Measurements from ENCODE around the gene KCNC1. TPM values are rescaled to one million over a fixed set of nuclear protein-coding genes. Genes with fewer than 3 reads are reported as not detected.

The KCNC1 gene
- total RNA-seq, result not detected

DNA sequence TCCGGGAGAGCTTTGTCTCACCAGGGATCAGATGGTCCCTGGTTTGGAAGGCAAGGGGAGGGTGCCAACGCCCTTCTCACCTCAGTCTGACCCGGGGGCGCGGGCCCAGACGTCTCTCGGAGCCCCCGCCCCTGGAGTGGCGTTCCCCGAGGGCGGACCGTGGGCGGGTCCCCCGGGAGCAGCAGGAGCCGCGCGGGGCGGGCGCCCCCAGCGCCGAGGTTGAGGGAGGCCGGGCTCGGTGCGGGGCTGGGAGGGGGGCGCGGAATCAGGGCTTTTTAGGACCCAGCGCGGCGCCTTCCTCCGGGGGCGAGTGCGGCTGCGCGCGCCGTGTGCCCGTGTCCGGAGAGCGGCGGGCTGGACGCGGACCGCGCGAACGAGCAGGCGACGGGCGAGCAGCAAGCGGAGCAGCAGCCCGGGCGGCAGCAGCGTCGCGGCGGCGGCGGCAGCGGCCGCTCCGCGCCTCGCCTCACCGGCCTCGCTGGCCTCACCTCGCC, at the start of gene KCNC1:
Gene KCNC1, plus strand, starts transcription at position 364 of the 494 bp plus-strand sequence. CDS start 1,222 bp downstream, outside the sequence.
- no peaks in the 10 kb centered on the region for H3K36me3 Mint-ChIP-seq
- H3K4me1 Mint-ChIP-seq (ENCODE audit: low read depth), result peaks cover 7% of the 10 kb centered on the region
- DNase-seq, result no peak
- H3K27ac Mint-ChIP-seq, result no peak within 1 kb of the TSS
- ChIA-PET POLR2A (interaction anchor here (0.7 kb wide), 1 partner anchor 12 kb away, joined by 3 read pairs; no protein-coding TSS in a partner anchor), CTCF (interaction anchor here (1.1 to 6.7 kb wide), 2 partner anchors 245 to 475 kb away, joined by 3 to 168 read pairs; no protein-coding TSS in a partner anchor)
- no peak within 1 kb of the TSS for H3K4me3 Mint-ChIP-seq
- peaks cover 44% of the 10 kb centered on the region for H3K27me3 Mint-ChIP-seq
- no peaks in the 10 kb centered on the region for H3K9me3 Mint-ChIP-seq
- intact Hi-C loops (cut with micrococcal nuclease), result no loop called here

DNA sequence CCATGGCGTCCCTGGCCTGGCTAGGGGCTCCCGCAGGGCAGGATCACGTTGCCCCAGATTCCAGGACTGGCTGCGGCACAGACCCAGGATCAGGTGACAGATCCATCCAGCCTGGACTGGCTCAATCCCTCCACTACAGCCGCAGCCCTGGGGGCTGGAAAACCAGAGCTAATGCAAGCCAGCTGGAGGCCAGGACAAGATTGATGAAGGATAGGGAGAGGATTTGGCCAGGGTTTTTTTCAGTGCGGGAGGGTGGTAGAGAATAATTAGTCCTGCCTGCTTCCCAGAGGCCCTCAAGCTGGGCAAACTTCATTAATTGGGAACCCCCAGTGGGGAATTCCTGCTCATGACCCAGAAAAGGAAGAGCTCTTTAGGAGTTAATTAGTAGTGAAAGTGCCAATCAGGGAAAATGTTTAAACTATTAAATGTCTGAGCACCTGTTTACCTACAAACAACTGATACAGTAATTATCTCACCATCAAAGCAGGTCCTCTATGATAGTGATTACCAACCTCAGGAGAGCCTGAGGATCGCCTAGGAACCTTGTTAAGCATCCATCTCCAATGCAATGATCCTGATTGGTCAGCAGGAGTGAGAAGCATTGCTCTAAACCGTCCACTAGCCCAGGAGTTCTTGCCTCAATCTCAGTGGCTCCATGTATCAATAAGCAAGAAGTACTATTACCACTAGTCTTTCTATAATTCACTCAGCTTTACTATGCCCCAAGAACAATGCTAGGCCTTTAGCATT, 48.2 kb upstream of the KCNC1 start:
- no peaks in the 10 kb centered on the region for H3K4me1 Mint-ChIP-seq (ENCODE audit: low read depth)
- no peaks in the 10 kb centered on the region for H3K9me3 Mint-ChIP-seq
- intact Hi-C loops (cut with micrococcal nuclease), result no loop called here
- POLR2A ChIA-PET, result no interaction called here
- H3K36me3 Mint-ChIP-seq, result no peaks in the 10 kb centered on the region
- CTCF ChIA-PET, result no interaction called here
- peaks cover 10% of the 10 kb centered on the region for H3K27me3 Mint-ChIP-seq
- H3K27ac Mint-ChIP-seq, result no peak overlapping the region
- no peak overlapping the region for H3K4me3 Mint-ChIP-seq
- no peak for DNase-seq

GRCh38 chr11:17687946-17688670, 46.5 kb upstream of the KCNC1 start:
- CTCF ChIA-PET, result no interaction called here
- no peak for DNase-seq
- Mint-ChIP-seq H3K9me3 (no peaks in the 10 kb centered on the region), H3K27me3 (peaks cover 12% of the 10 kb centered on the region), H3K4me1 (ENCODE audit: low read depth) (no peaks in the 10 kb centered on the region), H3K4me3 (no peak overlapping the region), H3K36me3 (no peaks in the 10 kb centered on the region), H3K27ac (no peak overlapping the region)
- intact Hi-C loops (cut with micrococcal nuclease), result no loop called here
- POLR2A ChIA-PET, result no interaction called here

DNA sequence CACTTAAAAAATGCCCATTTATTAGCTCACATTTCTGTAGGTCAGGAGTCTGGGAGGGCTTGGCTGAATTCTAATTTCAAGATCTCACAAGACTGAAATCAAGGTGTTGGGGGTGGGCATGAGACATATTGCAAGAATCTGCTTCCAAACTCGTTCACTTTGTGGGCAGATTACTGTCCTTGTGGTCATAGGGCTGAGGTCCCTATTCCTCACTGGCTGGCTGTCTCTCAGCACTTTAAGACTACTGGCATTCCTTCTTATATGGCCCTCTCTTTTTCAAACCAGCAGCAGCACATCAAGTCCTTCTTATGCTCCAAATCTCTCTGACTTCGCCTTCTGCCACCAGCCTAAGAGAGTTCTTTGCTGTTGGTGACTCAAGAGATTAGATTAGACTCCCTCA, 43.0 kb upstream of the KCNC1 start:
- intact Hi-C loops (cut with micrococcal nuclease), result no loop called here
- DNase-seq, result no peak
- Mint-ChIP-seq H3K36me3 (no peaks in the 10 kb centered on the region), H3K9me3 (no peaks in the 10 kb centered on the region), H3K4me3 (no peak overlapping the region), H3K4me1 (ENCODE audit: low read depth) (no peaks in the 10 kb centered on the region), H3K27ac (no peak overlapping the region), H3K27me3 (peaks cover 28% of the 10 kb centered on the region)
- POLR2A ChIA-PET, result no interaction called here
- CTCF ChIA-PET, result no interaction called here

DNA sequence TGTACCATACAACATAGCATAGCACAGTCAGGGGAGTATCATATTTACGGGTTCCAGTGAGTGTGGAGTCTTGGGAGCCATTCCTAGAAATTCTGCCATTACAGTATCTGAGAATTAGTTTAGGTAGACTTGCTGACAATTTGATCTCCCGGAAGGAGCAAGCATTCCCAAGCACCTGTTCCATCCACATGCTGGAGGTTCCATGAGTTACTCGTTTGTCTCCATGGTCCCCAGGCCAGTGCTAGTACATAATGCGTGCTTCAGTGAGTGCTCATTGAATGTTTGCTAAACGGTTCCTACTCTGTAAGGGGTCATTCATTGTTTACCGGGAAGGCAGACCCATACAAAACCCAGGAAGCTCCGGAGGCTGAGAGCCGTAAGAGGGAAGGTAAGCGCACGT, 42.6 kb upstream of the KCNC1 start:
- Mint-ChIP-seq H3K4me3 (no peak overlapping the region), H3K36me3 (no peaks in the 10 kb centered on the region), H3K4me1 (ENCODE audit: low read depth) (no peaks in the 10 kb centered on the region), H3K9me3 (no peaks in the 10 kb centered on the region), H3K27ac (no peak overlapping the region), H3K27me3 (peaks cover 32% of the 10 kb centered on the region)
- intact Hi-C loops (cut with micrococcal nuclease), result no loop called here
- ChIA-PET POLR2A (no interaction called here), CTCF (no interaction called here)
- DNase-seq, result no peak

DNA sequence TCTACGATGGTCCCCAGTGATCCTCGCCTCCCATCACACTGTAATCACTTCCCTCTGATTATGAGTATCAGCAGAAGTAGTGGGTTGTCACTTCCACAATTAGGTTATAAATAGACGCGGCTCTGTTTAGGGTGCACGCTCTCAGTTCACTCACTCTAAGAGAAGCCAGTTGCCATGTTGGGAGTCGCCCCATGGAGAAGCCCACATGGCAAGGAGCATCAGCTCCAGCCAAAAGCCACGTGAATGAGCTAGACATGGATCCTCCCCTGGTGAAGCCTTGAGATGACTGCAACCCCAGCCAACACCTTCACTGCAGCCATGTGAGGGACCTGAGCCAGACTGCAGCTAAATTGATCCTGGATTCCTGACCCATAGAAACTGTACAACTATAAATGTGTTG, 41.6 kb upstream of the KCNC1 start:
- no peak for DNase-seq
- CTCF ChIA-PET, result no interaction called here
- Mint-ChIP-seq H3K36me3 (no peaks in the 10 kb centered on the region), H3K27ac (no peak overlapping the region), H3K4me1 (ENCODE audit: low read depth) (no peaks in the 10 kb centered on the region), H3K9me3 (no peaks in the 10 kb centered on the region), H3K4me3 (no peak overlapping the region), H3K27me3 (peaks cover 34% of the 10 kb centered on the region)
- intact Hi-C loops (cut with micrococcal nuclease), result no loop called here
- POLR2A ChIA-PET, result no interaction called here

- no peaks in the 10 kb centered on the region for H3K36me3 Mint-ChIP-seq
- no peaks in the 10 kb centered on the region for H3K4me1 Mint-ChIP-seq (ENCODE audit: low read depth)
- ChIA-PET POLR2A (no interaction called here), CTCF (no interaction called here)
- no peaks in the 10 kb centered on the region for H3K9me3 Mint-ChIP-seq
- intact Hi-C loops (cut with micrococcal nuclease), result no loop called here
- H3K27me3 Mint-ChIP-seq, result peaks cover 36% of the 10 kb centered on the region
- no peak overlapping the region for H3K4me3 Mint-ChIP-seq
- no peak overlapping the region for H3K27ac Mint-ChIP-seq
- no peak for DNase-seq
These were observed 41.0 kb upstream of the KCNC1 start for GRCh38 chr11:17693531-17693930.

GRCh38 chr11:17694494-17695110, 40.0 kb upstream of the KCNC1 start:
- ChIA-PET POLR2A (no interaction called here), CTCF (no interaction called here)
- intact Hi-C loops (cut with micrococcal nuclease), result no loop called here
- Mint-ChIP-seq H3K27ac (no peak overlapping the region), H3K36me3 (no peaks in the 10 kb centered on the region), H3K27me3 (peaks cover 36% of the 10 kb centered on the region), H3K4me3 (no peak overlapping the region), H3K9me3 (no peaks in the 10 kb centered on the region), H3K4me1 (ENCODE audit: low read depth) (no peaks in the 10 kb centered on the region)
- no peak for DNase-seq

DNA sequence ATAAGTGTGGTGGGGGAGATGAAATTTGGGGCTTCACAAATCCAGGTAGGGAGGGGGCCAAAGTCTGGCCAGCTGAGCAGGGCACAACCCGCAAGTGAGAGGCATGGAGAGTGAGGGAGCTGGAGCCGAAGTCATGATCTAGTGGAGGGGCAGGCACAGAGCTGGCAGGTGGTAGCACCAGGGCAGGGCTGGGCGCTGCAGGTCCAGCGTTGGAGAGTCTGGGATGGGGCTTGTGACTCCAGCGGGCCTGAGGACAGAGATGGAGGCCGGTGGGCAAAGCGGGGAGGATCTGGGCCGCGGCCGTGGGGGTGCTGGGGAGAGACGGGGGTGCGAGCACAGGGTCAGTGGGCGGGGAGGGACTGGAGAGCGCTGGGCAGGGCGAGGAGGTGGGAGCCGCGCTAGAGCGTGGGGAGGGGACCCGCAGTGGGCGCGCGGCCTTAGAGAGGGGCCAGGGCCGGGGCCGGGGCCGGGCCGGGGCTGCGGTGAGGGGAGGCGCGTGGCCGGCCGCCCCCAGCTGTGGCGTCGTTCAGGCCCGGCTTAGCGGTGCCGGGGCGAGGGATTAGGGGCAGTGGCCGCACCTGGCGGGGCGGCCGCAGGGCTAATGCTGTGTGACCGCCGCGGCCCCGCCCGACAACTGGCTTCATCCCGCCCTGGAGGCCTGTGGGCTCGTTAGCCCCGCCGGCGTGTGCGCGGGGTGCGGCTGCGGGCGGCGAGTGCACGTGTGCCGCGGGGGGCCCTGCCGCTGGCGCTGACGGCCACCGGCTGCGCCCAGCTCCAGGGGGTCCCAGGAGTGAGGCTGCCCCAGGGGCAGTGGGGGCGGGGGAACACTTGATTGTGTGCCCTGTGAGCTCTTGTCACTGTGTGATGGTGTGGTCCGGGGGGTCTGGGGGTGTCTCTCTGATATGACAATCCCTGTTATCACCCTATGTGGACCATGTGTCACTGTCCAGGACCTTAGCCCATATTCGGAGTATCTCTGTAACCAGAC, 38.8 kb upstream of the KCNC1 start:
- no peaks in the 10 kb centered on the region for H3K36me3 Mint-ChIP-seq
- ChIA-PET CTCF (no interaction called here), POLR2A (no interaction called here)
- intact Hi-C loops (cut with micrococcal nuclease), result no loop called here
- no peak for DNase-seq
- no peaks in the 10 kb centered on the region for H3K9me3 Mint-ChIP-seq
- no peak overlapping the region for H3K27ac Mint-ChIP-seq
- H3K27me3 Mint-ChIP-seq, result peaks cover 36% of the 10 kb centered on the region
- no peaks in the 10 kb centered on the region for H3K4me1 Mint-ChIP-seq (ENCODE audit: low read depth)
- no peak overlapping the region for H3K4me3 Mint-ChIP-seq

DNA sequence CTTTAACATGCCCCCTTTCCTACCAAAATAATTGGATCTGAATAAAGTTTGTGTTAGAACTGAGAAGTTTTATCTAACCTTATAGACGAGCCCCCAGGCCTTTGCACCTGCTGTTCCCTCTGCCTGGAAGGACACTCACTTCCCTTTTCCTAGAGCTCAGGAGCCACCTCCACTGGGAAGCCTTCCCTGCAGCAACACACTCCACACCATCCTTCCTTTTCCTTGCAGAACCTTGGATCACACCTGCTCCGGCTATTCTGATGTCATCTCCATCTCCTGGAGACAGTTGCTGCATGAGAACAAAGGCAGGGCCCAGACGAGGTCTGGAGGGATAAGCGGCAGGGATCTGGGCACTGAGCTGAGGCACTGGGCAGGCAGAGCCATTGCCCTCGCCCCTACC, 37.8 kb upstream of the KCNC1 start:
- no peaks in the 10 kb centered on the region for H3K4me1 Mint-ChIP-seq (ENCODE audit: low read depth)
- POLR2A ChIA-PET, result no interaction called here
- no peak for DNase-seq
- H3K27ac Mint-ChIP-seq, result no peak overlapping the region
- no peak overlapping the region for H3K4me3 Mint-ChIP-seq
- H3K9me3 Mint-ChIP-seq, result no peaks in the 10 kb centered on the region
- peaks cover 33% of the 10 kb centered on the region for H3K27me3 Mint-ChIP-seq
- intact Hi-C loops (cut with micrococcal nuclease), result no loop called here
- CTCF ChIA-PET, result no interaction called here
- H3K36me3 Mint-ChIP-seq, result no peaks in the 10 kb centered on the region

DNA sequence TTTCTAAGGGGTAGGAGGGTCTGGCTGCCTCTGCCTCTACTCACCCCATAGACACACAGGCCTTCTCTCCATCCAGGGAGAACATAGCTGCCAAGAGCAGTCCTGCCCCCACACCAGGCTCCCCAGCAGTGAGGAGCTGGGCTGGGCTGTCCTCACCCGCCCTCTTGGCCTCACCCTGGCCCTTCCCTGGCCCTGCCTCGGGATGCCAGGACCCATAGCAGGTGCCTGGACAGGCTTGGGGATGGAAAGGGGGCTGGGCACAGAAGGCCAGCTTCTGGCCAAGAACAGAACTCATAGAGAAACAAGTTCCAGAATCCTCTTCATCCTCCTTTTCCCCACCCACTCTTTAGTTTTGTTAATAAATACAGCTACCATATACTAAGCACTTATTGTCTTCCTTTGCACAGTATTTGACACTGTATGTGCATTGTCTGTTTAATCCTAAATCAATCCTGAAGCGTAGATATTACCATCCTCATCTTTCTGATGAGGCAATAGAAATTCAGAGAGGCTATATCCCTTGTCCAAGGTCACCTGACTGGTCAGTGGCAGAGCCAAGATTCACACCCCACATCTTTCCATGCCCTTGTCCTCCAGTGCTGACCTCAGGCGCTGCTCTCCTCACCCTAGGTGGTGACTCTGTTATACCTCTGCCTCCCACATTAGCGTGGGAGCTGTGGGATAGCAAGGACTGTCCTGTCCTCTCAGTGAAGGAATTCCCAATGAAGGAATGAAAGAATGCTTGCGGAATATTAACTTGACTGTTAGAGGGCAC, 37.2 kb upstream of the KCNC1 start:
- Mint-ChIP-seq H3K36me3 (no peaks in the 10 kb centered on the region), H3K27me3 (peaks cover 29% of the 10 kb centered on the region), H3K9me3 (no peaks in the 10 kb centered on the region), H3K4me1 (ENCODE audit: low read depth) (no peaks in the 10 kb centered on the region), H3K4me3 (no peak overlapping the region), H3K27ac (no peak overlapping the region)
- DNase-seq, result no peak
- ChIA-PET POLR2A (no interaction called here), CTCF (no interaction called here)
- intact Hi-C loops (cut with micrococcal nuclease), result no loop called here

Measured in activated CD4-positive, alpha-beta memory T cell treated with anti-CD3 and anti-CD28 coated beads for 36 hours (primary cell).